Hepatocyte (in vitro differentiated cells): ENCODE measurements around the gene URI1. TPM values are rescaled to one million over a fixed set of nuclear protein-coding genes. Genes with fewer than 3 reads are reported as not detected.

Experiments
- DNase-seq: peaks from one replicate; pipeline ENCODE4 v3.0.0-alpha.2; 2016; ENCODE audit warnings: low spot score
- H2AFZ ChIP-seq: fragments of 200-600 bp; sonication (generic); 2 replicates; pipeline ENCODE4 v1.6.0; 2016; ENCODE audit warnings: antibody characterized with exemption, mild to moderate bottlenecking
- H3K27ac ChIP-seq: fragments of 200-600 bp; sonication (generic); 2 replicates; pipeline ENCODE4 v1.5.1; 2016; ENCODE audit warnings: mild to moderate bottlenecking
- H3K27me3 ChIP-seq: fragments of 200-600 bp; sonication (generic); 2 replicates; pipeline ENCODE4 v1.6.1; 2016
- H3K36me3 ChIP-seq: fragments of 200-600 bp; sonication (generic); replicated peaks from 2 replicates; pipeline ENCODE4 v1.5.1; 2016; ENCODE audit warnings: low read depth; ENCODE audit not compliant: insufficient read depth
- H3K4me1 ChIP-seq: fragments of 200-600 bp; sonication (generic); 2 replicates; pipeline ENCODE4 v1.5.1; 2016; ENCODE audit warnings: mild to moderate bottlenecking, moderate library complexity; ENCODE audit not compliant: insufficient read depth
- H3K4me2 ChIP-seq: fragments of 200-600 bp; sonication (generic); 2 replicates; pipeline ENCODE4 v1.6.0; 2016
- H3K4me3 ChIP-seq: fragments of 200-600 bp; sonication (generic); 2 replicates; pipeline ENCODE4 v1.5.1; 2016; ENCODE audit warnings: mild to moderate bottlenecking
- H3K79me2 ChIP-seq: fragments of 200-600 bp; sonication (generic); 2 replicates; pipeline ENCODE4 v1.6.0; 2017; ENCODE audit warnings: mild to moderate bottlenecking
- H3K9me2 ChIP-seq: fragments of 200-600 bp; sonication (generic); replicated peaks from 2 replicates; pipeline ENCODE4 v1.6.0; 2017; ENCODE audit warnings: mild to moderate bottlenecking; ENCODE audit not compliant: insufficient read depth
- H3K9me3 ChIP-seq: fragments of 200-600 bp; sonication (generic); 2 replicates; pipeline ENCODE4 v1.5.1; 2016; ENCODE audit warnings: low read depth, mild to moderate bottlenecking
- H4K20me1 ChIP-seq: fragments of 200-600 bp; sonication (generic); 2 replicates; pipeline ENCODE4 v1.6.0; 2016; ENCODE audit warnings: mild to moderate bottlenecking; ENCODE audit not compliant: insufficient read depth, poor library complexity, severe bottlenecking
- EZH2 ChIP-seq: fragments of 200-600 bp; sonication (generic); IDR thresholded peaks from 2 replicates; pipeline ENCODE4 v1.6.1; 2016; ENCODE audit warnings: antibody characterized with exemption, mild to moderate bottlenecking, borderline replicate concordance
- EZH2phosphoT487 ChIP-seq: fragments of 200-600 bp; sonication (generic); IDR thresholded peaks from one replicate; pipeline ENCODE4 v1.6.1; 2018; ENCODE audit warnings: antibody characterized with exemption, mild to moderate bottlenecking, low read depth, moderate library complexity; ENCODE audit not compliant: unreplicated experiment, severe bottlenecking
- WGBS: methylation state at CpG from one replicate; pipeline ENCODE4 v1.1.6; 2016; ENCODE audit warnings: low lambda C conversion rate; ENCODE audit errors: missing lambda C conversion rate; 5-methylcytosine and 5-hydroxymethylcytosine counted together
- polyA plus RNA-seq: library from polyadenylated mRNA; unstranded; fragments of >200 nt; fragmentation: Nextera tagmentation; extraction: Ambion mirVana; gene quantifications from 2 replicates; pipeline ENCODE4 v1.2.1, GENCODE V29; 2016
- total RNA-seq: library from RNA; depleted of rRNA; stranded (reverse); fragments of >200 nt; gene quantifications from 2 replicates; pipeline ENCODE4 v1.2.3, GENCODE V29; 2014
- TF ChIP-seq, protein P1 (sequence below): fragments of 200-600 bp; sonication (generic); IDR thresholded peaks from 2 replicates; pipeline ENCODE4 v1.5.1; 2016; ENCODE audit warnings: antibody characterized with exemption, mild to moderate bottlenecking; ENCODE audit not compliant: poor library complexity

URI1 gene
- total and polyA plus RNA-seq, 2 experiments from 2014 or later: 50.0 to 66.7 TPM

DNA sequence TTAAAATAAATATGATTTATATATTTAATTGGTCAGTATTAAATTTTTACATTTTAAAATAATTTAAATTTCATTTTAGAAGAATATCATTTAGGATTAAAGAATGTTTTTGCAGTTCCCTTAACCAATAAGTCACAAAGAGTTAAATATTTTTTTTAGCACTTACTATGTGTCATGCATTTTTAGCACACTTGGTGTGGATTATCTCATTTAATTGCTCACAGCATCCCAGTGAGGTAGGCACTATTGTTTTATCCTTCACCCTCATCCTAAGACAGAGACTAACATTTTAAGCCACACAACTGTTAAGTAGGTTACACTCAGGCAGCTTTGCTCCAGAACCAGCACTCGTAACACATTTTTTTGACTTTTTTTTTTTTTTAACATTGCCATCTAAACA is 78.2 kb downstream of the URI1 start:
- TF ChIP-seq, protein P1, sequence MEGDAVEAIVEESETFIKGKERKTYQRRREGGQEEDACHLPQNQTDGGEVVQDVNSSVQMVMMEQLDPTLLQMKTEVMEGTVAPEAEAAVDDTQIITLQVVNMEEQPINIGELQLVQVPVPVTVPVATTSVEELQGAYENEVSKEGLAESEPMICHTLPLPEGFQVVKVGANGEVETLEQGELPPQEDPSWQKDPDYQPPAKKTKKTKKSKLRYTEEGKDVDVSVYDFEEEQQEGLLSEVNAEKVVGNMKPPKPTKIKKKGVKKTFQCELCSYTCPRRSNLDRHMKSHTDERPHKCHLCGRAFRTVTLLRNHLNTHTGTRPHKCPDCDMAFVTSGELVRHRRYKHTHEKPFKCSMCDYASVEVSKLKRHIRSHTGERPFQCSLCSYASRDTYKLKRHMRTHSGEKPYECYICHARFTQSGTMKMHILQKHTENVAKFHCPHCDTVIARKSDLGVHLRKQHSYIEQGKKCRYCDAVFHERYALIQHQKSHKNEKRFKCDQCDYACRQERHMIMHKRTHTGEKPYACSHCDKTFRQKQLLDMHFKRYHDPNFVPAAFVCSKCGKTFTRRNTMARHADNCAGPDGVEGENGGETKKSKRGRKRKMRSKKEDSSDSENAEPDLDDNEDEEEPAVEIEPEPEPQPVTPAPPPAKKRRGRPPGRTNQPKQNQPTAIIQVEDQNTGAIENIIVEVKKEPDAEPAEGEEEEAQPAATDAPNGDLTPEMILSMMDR: no peak
- TF ChIP-seq EZH2phosphoT487: no peak
- TF ChIP-seq EZH2: no peak

DNA sequence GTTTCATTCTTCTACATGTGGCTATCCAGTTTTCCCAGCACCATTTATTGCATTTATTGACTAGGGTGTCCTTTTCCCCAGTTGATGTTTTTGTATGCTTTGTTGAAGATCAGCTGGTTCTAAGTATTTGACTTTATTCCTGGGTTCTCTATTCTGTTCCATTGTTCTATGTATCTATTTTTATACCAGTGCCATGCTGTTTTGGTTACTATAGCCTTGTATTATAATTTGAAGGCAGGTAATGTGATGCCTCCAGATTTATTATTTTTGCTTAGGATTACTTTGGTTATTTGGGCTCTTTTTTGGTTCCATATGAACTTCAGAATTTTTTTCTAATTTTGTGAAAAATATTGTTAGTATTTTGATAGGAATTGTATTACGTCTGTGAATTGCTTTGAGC is 80.6 kb downstream of the URI1 start:
- H3K36me3 ChIP-seq: no peaks in the 10 kb centered on the region
- no peak for TF ChIP-seq EZH2
- TF ChIP-seq, protein P1: no peak
- TF ChIP-seq EZH2phosphoT487: no peak
- H3K79me2 ChIP-seq: no peaks in the 10 kb centered on the region
- H3K4me3 ChIP-seq: no peak overlapping the region
- no peaks in the 10 kb centered on the region for H3K9me2 ChIP-seq
- H3K4me1 ChIP-seq: no peaks in the 10 kb centered on the region
- 97% methylated on average over 1 of the region's 1 CpG for WGBS
- no peak overlapping the region for H2AFZ ChIP-seq
- no peak overlapping the region for H3K27ac ChIP-seq
- DNase-seq: no peak
- H3K4me2 ChIP-seq: no peak overlapping the region
- H3K9me3 ChIP-seq: peaks cover 6% of the 10 kb centered on the region
- no peaks in the 10 kb centered on the region for H3K27me3 ChIP-seq
- H4K20me1 ChIP-seq: no peaks in the 10 kb centered on the region

More for the DNA sequence above, 78.2 kb downstream of the URI1 start:
- no peak for DNase-seq
- Histone ChIP-seq H4K20me1 (no peaks in the 10 kb centered on the region), H3K4me3 (no peak overlapping the region), H3K27ac (no peak overlapping the region), H3K4me1 (no peaks in the 10 kb centered on the region), H3K36me3 (no peaks in the 10 kb centered on the region), H3K9me3 (peaks cover 6% of the 10 kb centered on the region), H3K4me2 (no peak overlapping the region), H3K27me3 (no peaks in the 10 kb centered on the region), H2AFZ (no peak overlapping the region), H3K9me2 (no peaks in the 10 kb centered on the region), H3K79me2 (no peaks in the 10 kb centered on the region)
- WGBS: 94% methylated on average over 1 of the region's 1 CpG

GRCh38 chr19:30023330-30023729 is 81.3 kb downstream of the URI1 start:
- H3K79me2 ChIP-seq: no peaks in the 10 kb centered on the region
- peaks cover 6% of the 10 kb centered on the region for H3K9me3 ChIP-seq
- H3K27me3 ChIP-seq: no peaks in the 10 kb centered on the region
- H3K4me2 ChIP-seq: no peak overlapping the region
- H2AFZ ChIP-seq: no peak overlapping the region
- H3K4me3 ChIP-seq: no peak overlapping the region
- no peak for DNase-seq
- TF ChIP-seq, protein P1: no peak
- no peak for TF ChIP-seq EZH2
- no peak for TF ChIP-seq EZH2phosphoT487
- no peak overlapping the region for H3K27ac ChIP-seq
- no peaks in the 10 kb centered on the region for H3K36me3 ChIP-seq
- H3K4me1 ChIP-seq: no peaks in the 10 kb centered on the region
- H4K20me1 ChIP-seq: no peaks in the 10 kb centered on the region
- no peaks in the 10 kb centered on the region for H3K9me2 ChIP-seq

DNA sequence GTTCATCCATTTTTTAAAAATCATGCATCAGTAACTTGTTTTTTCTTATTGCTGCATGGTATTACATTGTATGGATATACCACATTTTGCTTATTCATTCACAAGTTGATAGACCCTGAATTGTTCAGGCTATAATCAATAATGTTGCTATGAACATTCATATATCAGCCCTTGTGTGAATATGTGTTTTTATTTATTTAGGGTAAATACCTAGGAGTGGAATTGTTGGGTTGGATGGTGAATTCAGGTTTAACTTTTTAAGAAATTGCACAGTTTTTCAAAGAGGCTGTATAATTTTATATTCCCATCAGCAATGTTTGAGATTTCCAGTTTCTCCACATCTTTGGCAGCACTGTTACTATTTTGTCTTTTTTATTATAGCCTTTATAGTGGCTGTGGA is 82.1 kb downstream of the URI1 start:
- H3K4me2 ChIP-seq: no peak overlapping the region
- H3K4me1 ChIP-seq: no peaks in the 10 kb centered on the region
- H3K4me3 ChIP-seq: no peak overlapping the region
- no peaks in the 10 kb centered on the region for H3K36me3 ChIP-seq
- H3K9me2 ChIP-seq: no peaks in the 10 kb centered on the region
- no peaks in the 10 kb centered on the region for H3K27me3 ChIP-seq
- no peak overlapping the region for H2AFZ ChIP-seq
- TF ChIP-seq EZH2: no peak
- TF ChIP-seq EZH2phosphoT487: no peak
- TF ChIP-seq, protein P1: no peak
- DNase-seq: no peak
- H3K79me2 ChIP-seq: no peaks in the 10 kb centered on the region
- H4K20me1 ChIP-seq: no peaks in the 10 kb centered on the region
- H3K27ac ChIP-seq: no peak overlapping the region
- peaks cover 6% of the 10 kb centered on the region for H3K9me3 ChIP-seq
